Measurements from ENCODE around the gene ADD3. TPM values are rescaled to one million over a fixed set of nuclear protein-coding genes. Genes with fewer than 3 reads are reported as not detected.

The ADD3 gene
- total RNA-seq, 1 experiment from 2014 or later: 59.9 TPM

DNA sequence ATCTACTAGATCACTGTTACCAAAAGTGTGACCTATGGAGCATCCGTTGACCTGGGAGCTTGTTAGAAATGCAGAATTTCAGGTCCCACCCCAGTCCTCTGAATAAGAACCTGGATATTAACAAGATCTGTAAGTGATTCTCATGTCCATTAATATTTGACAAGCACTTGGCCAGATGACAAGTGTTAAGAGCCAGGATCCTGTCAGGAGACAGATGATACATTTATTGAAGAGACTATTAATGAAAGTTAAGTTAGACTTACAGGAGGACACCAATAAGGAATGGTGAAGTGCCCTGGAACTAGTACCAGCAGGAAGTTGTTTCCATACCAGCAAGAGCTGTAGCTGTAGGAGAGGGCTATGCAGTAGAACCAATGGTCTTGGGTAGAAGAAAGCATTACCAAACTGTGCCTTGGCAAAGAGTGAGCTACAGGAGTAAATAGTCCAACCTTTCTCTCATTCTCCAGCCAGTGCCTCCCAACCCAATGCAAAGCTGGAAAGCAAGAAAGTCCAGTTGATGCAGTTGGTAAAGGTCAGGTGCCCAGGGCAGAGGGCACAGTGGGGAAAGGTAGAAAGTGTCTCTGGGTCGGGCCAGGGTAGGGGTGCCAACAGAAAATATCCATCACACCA is 35.3 kb upstream of the ADD3 start:
- no peak overlapping the region for H3K27ac ChIP-seq (ENCODE audit: insufficient read length, low read depth, low read length)
- H4K20me1 ChIP-seq (ENCODE audit: control insufficient read depth, insufficient read depth, insufficient read length): no peaks in the 10 kb centered on the region
- Mint-ChIP-seq H3K27me3 (ENCODE audit: low read depth) (no peaks in the 10 kb centered on the region), H3K4me3 (no peak overlapping the region), H3K4me1 (peaks cover 22 to 41% of the 10 kb centered on the region in 2 experiments), H3K36me3 (ENCODE audit: insufficient read depth in 1 of 3, low read depth in 3 of 3) (no peaks in the 10 kb centered on the region), H3K27ac (no peak overlapping the region), H3K9me3 (no peaks in the 10 kb centered on the region)
- no peak overlapping the region for H3K14ac ChIP-seq (ENCODE audit: insufficient read depth, low read length)
- no peaks in the 10 kb centered on the region for H3K23me2 ChIP-seq (ENCODE audit: insufficient read length, low read depth, low read length, poor library complexity, severe bottlenecking)
- H2BK20ac ChIP-seq (ENCODE audit: low read depth, low read length, poor library complexity, severe bottlenecking): no peak overlapping the region
- H3K4me2 ChIP-seq (ENCODE audit: insufficient read depth, insufficient read length, low read length): no peak overlapping the region
- no peak overlapping the region for H3K56ac ChIP-seq (ENCODE audit: insufficient read length, low read depth, low read length)
- no peak overlapping the region for H4K5ac ChIP-seq (ENCODE audit: insufficient read length, low read depth, low read length)
- DNase-seq: no peak
- H2AFZ ChIP-seq (ENCODE audit: low read length): no peak overlapping the region
- H2BK120ac ChIP-seq (ENCODE audit: low read depth, low read length, poor library complexity, severe bottlenecking): no peak overlapping the region
- H3K4ac ChIP-seq (ENCODE audit: low read depth, low read length): no peak overlapping the region
- H3K4me1 ChIP-seq (ENCODE audit: insufficient read depth, low read length): peaks cover 6% of the 10 kb centered on the region; the same call in 1 of the 2 replicates
- no peak overlapping the region for H2BK5ac ChIP-seq (ENCODE audit: insufficient read length, low read length)
- H2AK5ac ChIP-seq (ENCODE audit: insufficient read length, low read length): no peak overlapping the region
- no peak overlapping the region for H3K9ac ChIP-seq (ENCODE audit: extremely low read depth, insufficient read length, low read length)
- H3K27me3 ChIP-seq (ENCODE audit: insufficient read depth, low read length): no peaks in the 10 kb centered on the region
- H3K23ac ChIP-seq (ENCODE audit: insufficient read length, low read depth, low read length): no peak overlapping the region
- no peaks in the 10 kb centered on the region; the same call in 1 of the 2 replicates for H3K79me2 ChIP-seq (ENCODE audit: insufficient read depth, low read length)
- no peak overlapping the region for H3K18ac ChIP-seq (ENCODE audit: insufficient read length, low read depth, low read length)
- H2BK15ac ChIP-seq (ENCODE audit: low read depth, low read length): no peak overlapping the region
- H2BK12ac ChIP-seq (ENCODE audit: insufficient read length, low read depth, low read length): no peak overlapping the region
- no CpG with 5 or more reads among the region's 2 CpGs for WGBS (ENCODE audit: extremely low coverage, insufficient read length, low lambda C conversion rate)
- H4K8ac ChIP-seq (replicated peaks; ENCODE audit: insufficient read length, low read depth, low read length): no peak overlapping the region
- H4K91ac ChIP-seq (ENCODE audit: insufficient read length, low read depth, low read length): no peak overlapping the region
- no peaks in the 10 kb centered on the region for H3K79me1 ChIP-seq (ENCODE audit: insufficient read depth, low read depth, low read length, poor library complexity, severe bottlenecking)
- TF ChIP-seq, protein P1, sequence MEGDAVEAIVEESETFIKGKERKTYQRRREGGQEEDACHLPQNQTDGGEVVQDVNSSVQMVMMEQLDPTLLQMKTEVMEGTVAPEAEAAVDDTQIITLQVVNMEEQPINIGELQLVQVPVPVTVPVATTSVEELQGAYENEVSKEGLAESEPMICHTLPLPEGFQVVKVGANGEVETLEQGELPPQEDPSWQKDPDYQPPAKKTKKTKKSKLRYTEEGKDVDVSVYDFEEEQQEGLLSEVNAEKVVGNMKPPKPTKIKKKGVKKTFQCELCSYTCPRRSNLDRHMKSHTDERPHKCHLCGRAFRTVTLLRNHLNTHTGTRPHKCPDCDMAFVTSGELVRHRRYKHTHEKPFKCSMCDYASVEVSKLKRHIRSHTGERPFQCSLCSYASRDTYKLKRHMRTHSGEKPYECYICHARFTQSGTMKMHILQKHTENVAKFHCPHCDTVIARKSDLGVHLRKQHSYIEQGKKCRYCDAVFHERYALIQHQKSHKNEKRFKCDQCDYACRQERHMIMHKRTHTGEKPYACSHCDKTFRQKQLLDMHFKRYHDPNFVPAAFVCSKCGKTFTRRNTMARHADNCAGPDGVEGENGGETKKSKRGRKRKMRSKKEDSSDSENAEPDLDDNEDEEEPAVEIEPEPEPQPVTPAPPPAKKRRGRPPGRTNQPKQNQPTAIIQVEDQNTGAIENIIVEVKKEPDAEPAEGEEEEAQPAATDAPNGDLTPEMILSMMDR (conservative IDR thresholded peaks at IDR 0.05): no peak
- H3K9me3 ChIP-seq (ENCODE audit: control insufficient read depth, low read depth, low read length): no peaks in the 10 kb centered on the region
- no peak overlapping the region for H3T11ph ChIP-seq (ENCODE audit: low read length)

All from H9 (cell line).